AG10803 (cell line): ENCODE data around the gene CHODL.

Source experiments
- DNase-seq: peaks from one replicate; pipeline ENCODE4 v3.0.0; 2010; ENCODE audit warnings: low read depth
- H3K4me3 ChIP-seq: 2 replicates; pipeline ENCODE4 v1.5.1; 2011; ENCODE audit warnings: mild to moderate bottlenecking, low read length, control low read depth
- TF ChIP-seq, protein P1 (sequence below): conservative IDR thresholded peaks from 2 replicates; pipeline ENCODE4 v1.5.1; 2011; ENCODE audit warnings: mild to moderate bottlenecking, low read length, control low read depth, inconsistent platforms

Gene CHODL

GRCh38 chr21:18253799-18254198 lies 9.2 kb downstream of the CHODL start:
- no peak for DNase-seq
- no peak overlapping the region for H3K4me3 ChIP-seq
- TF ChIP-seq, protein P1, sequence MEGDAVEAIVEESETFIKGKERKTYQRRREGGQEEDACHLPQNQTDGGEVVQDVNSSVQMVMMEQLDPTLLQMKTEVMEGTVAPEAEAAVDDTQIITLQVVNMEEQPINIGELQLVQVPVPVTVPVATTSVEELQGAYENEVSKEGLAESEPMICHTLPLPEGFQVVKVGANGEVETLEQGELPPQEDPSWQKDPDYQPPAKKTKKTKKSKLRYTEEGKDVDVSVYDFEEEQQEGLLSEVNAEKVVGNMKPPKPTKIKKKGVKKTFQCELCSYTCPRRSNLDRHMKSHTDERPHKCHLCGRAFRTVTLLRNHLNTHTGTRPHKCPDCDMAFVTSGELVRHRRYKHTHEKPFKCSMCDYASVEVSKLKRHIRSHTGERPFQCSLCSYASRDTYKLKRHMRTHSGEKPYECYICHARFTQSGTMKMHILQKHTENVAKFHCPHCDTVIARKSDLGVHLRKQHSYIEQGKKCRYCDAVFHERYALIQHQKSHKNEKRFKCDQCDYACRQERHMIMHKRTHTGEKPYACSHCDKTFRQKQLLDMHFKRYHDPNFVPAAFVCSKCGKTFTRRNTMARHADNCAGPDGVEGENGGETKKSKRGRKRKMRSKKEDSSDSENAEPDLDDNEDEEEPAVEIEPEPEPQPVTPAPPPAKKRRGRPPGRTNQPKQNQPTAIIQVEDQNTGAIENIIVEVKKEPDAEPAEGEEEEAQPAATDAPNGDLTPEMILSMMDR, result no peak

GRCh38 chr21:18265944-18266343 lies 21.3 kb downstream of the CHODL start:
- no peak for DNase-seq
- TF ChIP-seq, protein P1, result no peak
- no peak overlapping the region for H3K4me3 ChIP-seq

GRCh38 chr21:18267496-18267895 lies 22.9 kb downstream of the CHODL start:
- H3K4me3 ChIP-seq, result no peak overlapping the region
- TF ChIP-seq, protein P1, result no peak
- no peak for DNase-seq

GRCh38 chr21:18268906-18269305 lies 24.3 kb downstream of the CHODL start:
- TF ChIP-seq, protein P1, result no peak
- H3K4me3 ChIP-seq, result no peak overlapping the region
- no peak for DNase-seq

DNA sequence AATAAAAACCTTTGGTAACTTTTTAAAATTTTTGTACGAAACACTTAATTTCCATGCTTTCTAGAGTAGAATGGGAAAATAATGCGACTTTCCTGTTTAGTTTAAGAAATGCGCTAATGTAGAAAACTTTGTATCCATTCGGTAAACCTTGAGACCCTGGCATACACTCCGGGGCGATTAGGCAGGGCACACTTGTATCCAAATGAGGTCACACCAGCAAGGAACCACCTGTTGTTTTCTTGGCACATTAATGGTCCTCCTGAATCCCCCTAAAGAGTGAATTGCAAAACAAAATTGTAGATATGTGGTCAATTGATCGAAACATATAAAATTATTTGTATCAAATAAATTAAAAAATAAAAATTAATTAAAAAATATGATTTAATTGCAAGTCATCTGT lies 25.2 kb downstream of the CHODL start:
- H3K4me3 ChIP-seq, result no peak overlapping the region
- DNase-seq, result no peak
- TF ChIP-seq, protein P1, result no peak

GRCh38 chr21:18273400-18273799 lies 28.8 kb downstream of the CHODL start:
- DNase-seq, result no peak
- H3K4me3 ChIP-seq, result no peak overlapping the region
- TF ChIP-seq, protein P1, result no peak

DNA sequence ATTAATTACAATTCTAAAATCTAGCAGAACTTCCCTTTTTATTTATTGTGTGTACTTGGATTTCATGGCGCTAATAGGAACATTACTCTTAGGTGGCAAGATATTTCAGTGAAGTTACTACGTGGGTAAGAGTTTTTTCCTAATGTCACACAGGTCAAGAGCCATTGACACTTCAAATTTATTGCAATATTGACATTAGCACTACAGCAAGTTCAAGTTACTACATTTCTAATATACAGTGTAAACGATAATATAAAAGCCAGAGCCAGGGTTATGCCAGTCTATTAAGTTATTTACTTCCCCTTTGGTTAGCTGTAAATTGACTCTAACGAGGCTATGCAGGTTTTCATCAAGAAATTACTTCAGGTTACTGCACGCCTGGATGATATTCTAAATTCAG lies 29.7 kb downstream of the CHODL start:
- TF ChIP-seq, protein P1, result no peak
- H3K4me3 ChIP-seq, result no peak overlapping the region
- DNase-seq, result no peak
